ENCODE data around the gene COG5.
"Not testable (repeated sequence)": the region's sequence is repeated elsewhere in the genome, so short reads cannot be mapped to it uniquely, and the experiment has no call there.

Gene COG5

GRCh38 chr7:107161415-107161814 is 402.3 kb downstream of the COG5 start:
- FAIRE-seq, result no peak
- no peak for DNase-seq (ENCODE audit: low spot score)

GRCh38 chr7:107160389-107160788 is 403.3 kb downstream of the COG5 start:
- DNase-seq (ENCODE audit: low spot score), result no peak
- FAIRE-seq, result no peak

GRCh38 chr7:107158028-107158427 is 405.7 kb downstream of the COG5 start:
- DNase-seq (ENCODE audit: low spot score) (no peak), FAIRE-seq (no peak)

DNA sequence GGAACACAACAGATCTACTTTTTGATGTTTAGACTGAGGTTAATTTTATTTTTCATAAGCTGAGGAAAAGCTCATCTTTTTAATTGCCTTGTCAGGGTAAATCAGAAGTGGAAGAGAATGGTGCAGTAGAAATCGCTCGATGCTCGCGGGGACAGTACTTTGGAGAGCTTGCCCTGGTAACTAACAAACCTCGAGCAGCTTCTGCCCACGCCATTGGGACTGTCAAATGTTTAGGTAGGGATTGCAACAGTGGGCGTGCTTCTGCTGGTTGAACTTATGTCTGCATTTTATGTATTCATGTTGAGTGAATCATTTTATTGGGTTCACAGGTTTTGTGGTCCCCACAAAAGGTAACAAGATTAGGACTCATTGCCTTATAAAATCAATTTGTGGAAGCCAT is 406.6 kb downstream of the COG5 start:
- FAIRE-seq, result no peak
- no peak for DNase-seq (ENCODE audit: low spot score)

GRCh38 chr7:107155726-107156125 is 408.0 kb downstream of the COG5 start:
- not testable (repeated sequence) for FAIRE-seq; DNase-seq (ENCODE audit: low spot score)

DNA sequence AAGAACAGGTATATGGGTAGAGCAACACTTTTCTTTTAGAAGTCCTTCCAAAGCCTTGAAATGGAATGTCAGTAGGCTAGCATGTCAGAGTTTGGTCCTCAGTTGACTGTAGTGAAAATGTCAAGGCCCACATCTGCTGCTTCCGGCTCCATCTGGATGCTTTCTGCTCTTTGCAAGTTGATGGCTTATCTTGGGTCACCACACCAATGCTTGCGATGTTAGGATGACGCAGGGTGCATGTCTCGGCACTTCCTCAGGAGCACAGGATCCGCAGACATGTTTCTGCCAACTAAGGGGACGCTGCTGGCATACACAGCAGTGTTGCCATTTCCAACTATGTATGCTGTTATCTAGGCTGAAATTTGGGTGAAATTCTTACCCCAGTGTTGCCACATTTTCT is 408.9 kb downstream of the COG5 start:
- DNase-seq (ENCODE audit: low spot score), result no peak
- FAIRE-seq, result no peak

GRCh38 chr7:107152011-107152410 is 411.7 kb downstream of the COG5 start:
- FAIRE-seq (no peak), DNase-seq (ENCODE audit: low spot score) (no peak)

All from urothelium cell line (cell line).